H1 (cell line): ENCODE results near the gene SLC37A1. TPM values are rescaled to one million over a fixed set of nuclear protein-coding genes. Genes with fewer than 3 reads are reported as not detected.
A peak's percentile ranks its signal among the peaks of the same experiment; 100 is the strongest.

Source experiments
- CTCF ChIA-PET: fragments of 300-600 bp; sonication (Branson Sonifier 250); formaldehyde crosslinking; loops from one replicate; lab custom pipeline; 2021; ENCODE audit not compliant: partially characterized antibody; lab: Charles Lee
- POLR2A ChIA-PET: fragments of 300-600 bp; sonication (Branson Sonifier 250); formaldehyde crosslinking; loops from one replicate; lab custom pipeline; 2021; ENCODE audit warnings: inconsistent platforms; ENCODE audit not compliant: partially characterized antibody; lab: Charles Lee
- DNase-seq, 2 experiments: peaks; one replicate each; pipeline versions ENCODE4 v3.0.0 to v3.0.0-alpha.2; 2010 to 2022; ENCODE audit warnings: low spot score in 2 of 2, low read depth in 1 of 2, mixed read lengths in 1 of 2
- FAIRE-seq: peaks from 2 replicates; lab custom pipeline; 2011; peaks lifted over from hg19 to GRCh38; lab: Jason Lieb, UNC
- H2AFZ ChIP-seq: 2 replicates; pipeline ENCODE4 v1.8.1; 2012; ENCODE audit warnings: low read length, inconsistent platforms
- H2AK5ac ChIP-seq: 2 replicates; pipeline ENCODE4 v1.6.1; 2013; ENCODE audit warnings: low read depth, low read length
- H2BK120ac ChIP-seq: replicated peaks from 2 replicates; pipeline ENCODE3; 2013; ENCODE audit warnings: low read depth, low read length, inconsistent platforms
- H2BK12ac ChIP-seq: 2 replicates; pipeline ENCODE4 v1.6.1; 2013; ENCODE audit warnings: low read depth, low read length
- H2BK15ac ChIP-seq: 2 replicates; pipeline ENCODE4 v1.6.1; 2013; ENCODE audit warnings: low read length
- H2BK20ac ChIP-seq: 2 replicates; pipeline ENCODE4 v1.6.1; 2013; ENCODE audit warnings: low read length
- H2BK5ac ChIP-seq: 2 replicates; pipeline ENCODE4 v1.6.1; 2013; ENCODE audit warnings: low read depth, low read length
- H3K14ac ChIP-seq: 2 replicates; pipeline ENCODE4 v1.6.1; 2013; ENCODE audit warnings: inconsistent platforms; ENCODE audit not compliant: insufficient read length
- H3K18ac ChIP-seq: 2 replicates; pipeline ENCODE4 v1.6.1; 2013; ENCODE audit warnings: low read length; ENCODE audit errors: extremely low read depth
- H3K23ac ChIP-seq: 2 replicates; pipeline ENCODE4 v1.6.1; 2013; ENCODE audit warnings: inconsistent platforms; ENCODE audit not compliant: insufficient read length
- H3K23me2 ChIP-seq: 2 replicates; pipeline ENCODE4 v1.6.1; 2013; ENCODE audit warnings: low read depth, low read length
- H3K27ac ChIP-seq: 2 replicates; pipeline ENCODE4 v1.6.1; 2011; ENCODE audit warnings: low read depth, low read length, inconsistent platforms
- H3K27me3 ChIP-seq, 4 experiments: replicated peaks in 1 of 4; 1 replicate in 1 of 4; 2 replicates in 3 of 4; pipeline versions ENCODE4 v1.6.1 to v1.8.1; 2011 to 2013; ENCODE audit warnings: low read length in 3 of 4, mild to moderate bottlenecking in 3 of 4, inconsistent platforms in 2 of 4, mixed read lengths in 2 of 4, moderate library complexity in 1 of 4; ENCODE audit not compliant: control insufficient read depth in 3 of 4, insufficient read depth in 3 of 4; ENCODE audit errors: extremely low read depth in 1 of 4
- H3K36me3 ChIP-seq, 4 experiments: 2 replicates each; pipeline versions ENCODE4 v1.6.1 to v1.8.1; 2011 to 2013; ENCODE audit warnings: mild to moderate bottlenecking in 4 of 4, low read length in 3 of 4, moderate library complexity in 2 of 4, control low read depth in 1 of 4, inconsistent platforms in 1 of 4; ENCODE audit not compliant: insufficient read depth in 4 of 4, control insufficient read depth in 2 of 4
- H3K4ac ChIP-seq: replicated peaks from 2 replicates; pipeline ENCODE3; 2013; ENCODE audit warnings: low read length, low read depth, mixed read lengths, inconsistent platforms; ENCODE audit not compliant: insufficient read length
- H3K4me1 ChIP-seq, 4 experiments: replicated peaks in 1 of 4; 1 replicate in 1 of 4; 2 replicates in 3 of 4; pipeline versions ENCODE4 v1.6.1 to v1.8.1; 2011 to 2013; ENCODE audit warnings: low read length in 3 of 4, inconsistent platforms in 2 of 4, mixed read lengths in 1 of 4; ENCODE audit not compliant: insufficient read depth in 4 of 4, control insufficient read depth in 3 of 4
- H3K4me2 ChIP-seq, 2 experiments: 2 replicates each; pipeline versions ENCODE4 v1.6.1 to v1.8.1; 2011 to 2013; ENCODE audit warnings: low read depth in 2 of 2, low read length in 2 of 2, control low read depth in 1 of 2, inconsistent platforms in 1 of 2, mild to moderate bottlenecking in 1 of 2; ENCODE audit not compliant: insufficient read depth in 1 of 2
- H3K4me3 ChIP-seq, 4 experiments: fragments of 200-600, 300-600 bp in 1 of 4; sonication (generic), shearing (Covaris generic), sonication (Bioruptor Twin) in 1 of 4; 2 replicates each; pipeline versions ENCODE4 v1.5.1 to v1.8.1; 2011 to 2016; ENCODE audit warnings: low read length in 4 of 4, low read depth in 3 of 4, control low read depth in 2 of 4, inconsistent platforms in 2 of 4, mild to moderate bottlenecking in 2 of 4, mixed read lengths in 1 of 4, moderate library complexity in 1 of 4; ENCODE audit not compliant: insufficient read depth in 2 of 4; ENCODE audit errors: extremely low read depth in 1 of 4
- H3K56ac ChIP-seq: replicated peaks from 2 replicates; pipeline ENCODE3; 2013; ENCODE audit warnings: low read depth, mild to moderate bottlenecking, mixed read lengths, low read length, inconsistent platforms; ENCODE audit not compliant: insufficient read length
- H3K79me1 ChIP-seq: 2 replicates; pipeline ENCODE4 v1.6.1; 2013; ENCODE audit warnings: low read depth, low read length, control low read depth
- H3K79me2 ChIP-seq, 2 experiments: 2 replicates each; pipeline versions ENCODE4 v1.6.1 to v1.8.1; 2012 to 2013; ENCODE audit warnings: low read length in 2 of 2, mild to moderate bottlenecking in 2 of 2, inconsistent platforms in 1 of 2; ENCODE audit not compliant: insufficient read depth in 2 of 2, control insufficient read depth in 1 of 2
- H3K9ac ChIP-seq, 4 experiments: replicated peaks in 1 of 4; 1 replicate in 1 of 4; 2 replicates in 3 of 4; pipeline versions ENCODE4 v1.6.1 to v1.8.1; 2011 to 2013; ENCODE audit warnings: low read depth in 3 of 4, low read length in 3 of 4, control low read depth in 2 of 4, mild to moderate bottlenecking in 2 of 4, moderate library complexity in 2 of 4, inconsistent platforms in 1 of 4; ENCODE audit errors: extremely low read depth in 1 of 4
- H3K9me3 ChIP-seq, 2 experiments: 2 replicates each; pipeline versions ENCODE4 v1.6.1 to v1.8.1; 2012 to 2013; ENCODE audit warnings: mild to moderate bottlenecking in 2 of 2, moderate library complexity in 2 of 2, control low read depth in 1 of 2, inconsistent platforms in 1 of 2, low read depth in 1 of 2, low read length in 1 of 2, mixed read lengths in 1 of 2; ENCODE audit not compliant: insufficient read depth in 2 of 2
- H4K20me1 ChIP-seq, 2 experiments: replicated peaks in 1 of 2; 2 replicates each; pipeline versions ENCODE3 to v1.8.1; 2011 to 2013; ENCODE audit warnings: inconsistent platforms in 2 of 2, low read length in 2 of 2, mild to moderate bottlenecking in 1 of 2; ENCODE audit not compliant: insufficient read depth in 2 of 2, control insufficient read depth in 1 of 2
- H4K5ac ChIP-seq: 2 replicates; pipeline ENCODE4 v1.6.1; 2013; ENCODE audit warnings: low read length, low read depth, mixed read lengths, inconsistent platforms; ENCODE audit not compliant: insufficient read length
- H4K8ac ChIP-seq: 2 replicates; pipeline ENCODE4 v1.8.0; 2013; ENCODE audit warnings: mild to moderate bottlenecking, moderate library complexity, low read length, inconsistent platforms; ENCODE audit not compliant: insufficient read depth; ENCODE audit errors: extremely low read depth
- H4K91ac ChIP-seq: replicated peaks from 2 replicates; pipeline ENCODE3; 2013; ENCODE audit warnings: low read length, mixed read lengths, inconsistent platforms; ENCODE audit not compliant: insufficient read length
- CBX8 ChIP-seq: fragments of 300-800, 300-1000 bp; sonication (generic); IDR thresholded peaks from 2 replicates; pipeline ENCODE4 v1.7.1; 2016; ENCODE audit warnings: low read depth, low read length, borderline replicate concordance
- CHD2 ChIP-seq: IDR thresholded peaks from 2 replicates; pipeline ENCODE4 v1.6.1; 2012; ENCODE audit warnings: low read length, improper control_type of control experiment
- GTF2F1 ChIP-seq: IDR thresholded peaks from 2 replicates; pipeline ENCODE4 v1.6.1; 2012; ENCODE audit warnings: low read depth, low read length, improper control_type of control experiment, borderline replicate concordance
- MAX ChIP-seq: IDR thresholded peaks from 2 replicates; pipeline ENCODE4 v1.6.1; 2012; ENCODE audit warnings: inconsistent platforms
- POLR2A ChIP-seq, 2 experiments: IDR thresholded peaks; 1 replicate in 1 of 2; 2 replicates in 1 of 2; pipeline ENCODE4 v1.6.1; 2011; ENCODE audit warnings: low read depth in 2 of 2, low read length in 2 of 2, mild to moderate bottlenecking in 2 of 2; ENCODE audit errors: control extremely low read depth in 1 of 2
- SP1 ChIP-seq: IDR thresholded peaks from 2 replicates; pipeline ENCODE4 v1.6.1; 2011; ENCODE audit warnings: low read depth, low read length
- SP2 ChIP-seq: IDR thresholded peaks from 2 replicates; pipeline ENCODE4 v1.6.1; 2012; ENCODE audit warnings: mild to moderate bottlenecking, low read length, inconsistent platforms
- WGBS, 2 experiments: shearing (Covaris generic) in 1 of 2; methylation state at CpG; one replicate each; pipeline versions ENCODE4 v1.1.6 to v1.1.7; 2013 to 2015; ENCODE audit warnings: low lambda C conversion rate in 2 of 2, mixed read lengths in 2 of 2, inconsistent platforms in 1 of 2, low coverage in 1 of 2, missing lambda C conversion rate in 1 of 2; ENCODE audit not compliant: insufficient replicate concordance in 2 of 2, insufficient coverage in 1 of 2, insufficient read length in 1 of 2; ENCODE audit errors: extremely low coverage in 1 of 2, missing lambda C conversion rate in 1 of 2; 5-methylcytosine and 5-hydroxymethylcytosine counted together
- polyA plus RNA-seq, 7 experiments: library from polyadenylated mRNA; depleted of rRNA in 3 of 7; stranded (reverse) in 5 of 7; unstranded in 2 of 7; fragments of >200 nt in 5 of 7; fragments of 200-250 nt in 2 of 7; gene quantifications; 1 replicate in 5 of 7; 2 replicates in 1 of 7; 4 replicates in 1 of 7; pipeline versions ENCODE4 v1.2.1 to v1.2.3, GENCODE V29; 2011 to 2013; ENCODE audit warnings: missing spikeins in 2 of 7, mixed read lengths in 2 of 7
- total RNA-seq: library from RNA; stranded (reverse); fragmentation: NEBNext Ultra II Directional; extraction: Animal tissue kit (Norgen Biotek cat#: 25700); gene quantifications from 2 replicates; pipeline ENCODE4 v1.2.1, GENCODE V29; 2021

The SLC37A1 gene
- total and polyA plus RNA-seq, 2 of the 8 experiments (the other 6 are each of a cell fraction or from before 2014, with no cell fraction given) = 15.6 to 30.9 TPM

DNA sequence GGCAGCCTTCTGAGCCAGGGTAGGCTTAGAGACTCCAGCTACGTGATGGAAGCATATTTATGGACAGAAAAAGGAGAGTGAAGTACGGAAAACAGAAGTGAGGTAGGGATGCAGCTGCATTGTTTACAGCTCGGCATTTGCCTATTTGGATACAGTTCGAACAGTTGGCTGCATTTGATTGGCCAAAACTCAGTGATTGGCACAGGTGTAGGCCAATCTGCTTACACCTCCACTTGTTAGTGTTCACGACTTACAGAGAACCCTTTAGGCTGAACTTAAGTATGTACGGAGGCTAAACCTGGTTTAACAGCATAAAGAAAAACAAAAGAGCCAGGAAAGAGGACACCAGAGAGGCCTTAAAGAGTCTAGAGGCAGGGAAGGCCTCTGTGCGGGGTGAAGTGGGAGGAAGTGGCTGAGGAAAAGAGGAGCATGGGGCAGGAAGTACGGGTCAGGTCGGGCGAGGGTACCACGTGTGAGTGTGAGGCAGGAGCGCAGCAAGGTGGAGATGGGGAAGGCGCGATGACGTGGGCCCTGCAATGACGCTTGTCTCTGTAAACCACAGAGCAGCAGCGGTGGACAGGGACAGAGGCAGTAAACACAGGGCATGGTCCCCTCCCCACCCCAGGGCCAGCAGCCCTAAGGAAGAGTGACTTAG, 49.7 kb upstream of the SLC37A1 start:
- Histone ChIP-seq H3K36me3 (no peaks in the 10 kb centered on the region), H3K14ac (no peak overlapping the region), H3K79me2 (no peaks in the 10 kb centered on the region), H3K4me2 (no peak overlapping the region; a peak in 1 of 4 replicates), H3K9me3 (peaks cover 2 to 3% of the 10 kb centered on the region in 2 experiments; a peak in 2 of 4 replicates), H3K23me2 (no peaks in the 10 kb centered on the region; the same call in none of the 2 replicates), H2BK15ac (peak overlapping the region; percentile 99), H2BK5ac (peak overlapping the region; percentile 35; the same call in 1 of the 2 replicates), H3K27ac (no peak overlapping the region), H3K18ac (no peak overlapping the region; the same call in 1 of the 2 replicates), H3K9ac (peak overlapping the region in 1 of 4 experiments; percentile 32; a peak in 1 of 7 replicates), H3K79me1 (no peaks in the 10 kb centered on the region), H2BK12ac (peak overlapping the region; percentile 95; the same call in 1 of the 2 replicates), H2AK5ac (peak overlapping the region; percentile 83), H3K4me3 (no peak overlapping the region), H3K23ac (no peak overlapping the region), H2BK120ac (peak overlapping the region; percentile 92), H4K91ac (peak overlapping the region; percentile 95), H3K4me1 (peaks cover 1 to 13% (median 10%) of the 10 kb centered on the region in 4 experiments; a peak in 6 of 7 replicates), H2AFZ (peak overlapping the region; percentile 97), H3K56ac (no peak overlapping the region), H4K5ac (no peak overlapping the region), H4K20me1 (no peaks in the 10 kb centered on the region), H4K8ac (no peak overlapping the region), H2BK20ac (peak overlapping the region; percentile 99), H3K4ac (peak overlapping the region; percentile 13), H3K27me3 (no peaks in the 10 kb centered on the region; a peak in 1 of 7 replicates)
- FAIRE-seq (peak; percentile 65), DNase-seq (peak in 1 of 2 experiments; percentile 84)
- CTCF ChIA-PET = no interaction called here
- WGBS, 2 experiments = 89% methylated on average over 17 of the region's 17 CpGs; no CpG with 5 or more reads in 1 of the 2 experiments
- TF ChIP-seq CBX8 = no peak
- TF ChIP-seq SP1 = peak; percentile 97
- no peak for TF ChIP-seq POLR2A (IDR thresholded peaks at IDR 0.05; ENCODE audit: control extremely low read depth in 1 of 2, low read depth in 2 of 2, low read length in 2 of 2)
- peak; percentile 80 for TF ChIP-seq CHD2
- 0 out of 2 replicates have a peak, but pooled peaks have one; percentile 19 for TF ChIP-seq MAX
- TF ChIP-seq GTF2F1 = no peak
- TF ChIP-seq SP2 = peak; percentile 58
- POLR2A ChIA-PET = interaction anchor here (1.3 kb wide), 1 partner anchor 10 kb away, joined by 3 read pairs; no protein-coding TSS in a partner anchor
